Colonic mucosa (tissue), 4 donors: ENCODE results near the gene SDHA. TPM values are rescaled to one million over a fixed set of nuclear protein-coding genes. Genes with fewer than 3 reads are reported as not detected.
"Not testable (repeated sequence)": the region's sequence is repeated elsewhere in the genome, so short reads cannot be mapped to it uniquely, and the experiment has no call there.

Experiments used
- DNase-seq: peaks from one replicate; pipeline ENCODE4 v3.0.0-alpha.2; 2020
- H3K27ac ChIP-seq: fragments of 200-600 bp; one replicate; pipeline ENCODE4 v1.8.0; 2021
- H3K27me3 ChIP-seq: fragments of 200-600 bp; one replicate; pipeline ENCODE4 v1.8.0; 2021
- H3K36me3 ChIP-seq: fragments of 200-600 bp; one replicate; pipeline ENCODE4 v1.8.0; 2021
- H3K4me1 ChIP-seq: fragments of 200-600 bp; one replicate; pipeline ENCODE4 v1.8.0; 2021; ENCODE audit warnings: mild to moderate bottlenecking
- H3K4me3 ChIP-seq: fragments of 200-600 bp; one replicate; pipeline ENCODE4 v1.8.0; 2021
- H3K9ac ChIP-seq, 2 donors: one replicate each; pipeline ENCODE4 v1.7.0; 2013; ENCODE audit warnings: control low read depth in 2 of 2, low read depth in 2 of 2, low read length in 2 of 2
- H3K9me3 ChIP-seq: fragments of 200-600 bp; one replicate; pipeline ENCODE4 v1.8.0; 2021
- CTCF ChIP-seq: fragments of 200-600 bp; IDR thresholded peaks from one replicate; pipeline ENCODE4 v1.8.0; 2022; ENCODE audit warnings: antibody characterized with exemption, mild to moderate bottlenecking
- intact Hi-C: fragments of 100-400 bp; cut with DNase I; formaldehyde crosslinking; loops from one replicate; pipeline ENCODE4 v1.14.1; 2022
- total RNA-seq, 2 donors: library from RNA; stranded (reverse); fragmentation: NEBNext Ultra II Directional in 1 of 2; extraction: Animal tissue kit (Norgen Biotek cat#: 25700) in 1 of 2; gene quantifications; one replicate each; pipeline ENCODE4 v1.2.1, GENCODE V29; 2021
- donor health status: healthy.
- donor health status: DM: no; HTN: no; CAD: no.
- donor health status: DM: no; HTN: no; CAD: no.

SDHA gene
- total RNA-seq, 2 donors from 2014 or later = 285 to 414 TPM

- no peaks in the 10 kb centered on the region for H3K4me1 ChIP-seq
- no peak overlapping the region for H3K9ac ChIP-seq
- no peak for TF ChIP-seq CTCF
- no peaks in the 10 kb centered on the region for H3K36me3 ChIP-seq
- no peak overlapping the region for H3K27ac ChIP-seq
- no peaks in the 10 kb centered on the region for H3K9me3 ChIP-seq
- H3K4me3 ChIP-seq = no peak overlapping the region
- no peak for DNase-seq
- intact Hi-C loops = no loop called here
- H3K27me3 ChIP-seq = no peaks in the 10 kb centered on the region
These were observed 11.1 kb upstream of the SDHA start for GRCh38 chr5:206927-207536.

- intact Hi-C loops = no loop called here
- H3K9ac ChIP-seq = no peak overlapping the region
- TF ChIP-seq CTCF = no peak
These were observed 10.5 kb upstream of the SDHA start for GRCh38 chr5:207599-207998.

GRCh38 chr5:208449-209114 is 9.5 kb upstream of the SDHA start:
- no peak for TF ChIP-seq CTCF
- Histone ChIP-seq H3K4me1 (no peaks in the 10 kb centered on the region), H3K27ac (no peak overlapping the region), H3K9ac (no peak overlapping the region), H3K36me3 (no peaks in the 10 kb centered on the region), H3K27me3 (no peaks in the 10 kb centered on the region), H3K4me3 (no peak overlapping the region), H3K9me3 (no peaks in the 10 kb centered on the region)
- intact Hi-C loops = no loop called here
- no peak for DNase-seq

More at GRCh38 chr5:207599-207998, 10.5 kb upstream of the SDHA start:
- Histone ChIP-seq H3K36me3 (no peaks in the 10 kb centered on the region), H3K9me3 (no peaks in the 10 kb centered on the region), H3K27me3 (no peaks in the 10 kb centered on the region), H3K27ac (no peak overlapping the region), H3K4me3 (no peak overlapping the region), H3K4me1 (no peaks in the 10 kb centered on the region)
- DNase-seq = no peak

- Histone ChIP-seq H3K4me1 (no peaks in the 10 kb centered on the region), H3K27me3 (no peaks in the 10 kb centered on the region), H3K9me3 (no peaks in the 10 kb centered on the region), H3K9ac (no peak overlapping the region), H3K27ac (no peak overlapping the region), H3K4me3 (no peak overlapping the region), H3K36me3 (no peaks in the 10 kb centered on the region)
- intact Hi-C loops = no loop called here
- no peak for DNase-seq
- TF ChIP-seq CTCF = no peak
These were observed 4.2 kb upstream of the SDHA start for GRCh38 chr5:213803-214395.

- H3K27me3 ChIP-seq, DNase-seq, H3K36me3 ChIP-seq, H3K9me3 ChIP-seq, H3K9ac ChIP-seq, H3K4me1 ChIP-seq, H3K27ac ChIP-seq, H3K4me3 ChIP-seq, intact Hi-C loops: not testable (repeated sequence)
These were observed 2.9 kb upstream of the SDHA start for GRCh38 chr5:215256-215655.

GRCh38 chr5:216076-216475 is 2.0 kb upstream of the SDHA start:
- H3K36me3 ChIP-seq, H3K27ac ChIP-seq, H3K4me1 ChIP-seq, H3K9me3 ChIP-seq, H3K9ac ChIP-seq, DNase-seq, intact Hi-C loops, H3K27me3 ChIP-seq, H3K4me3 ChIP-seq: not testable (repeated sequence)
